Liver (tissue), 9 donors: ENCODE data around the gene CACNA1C. TPM values are rescaled to one million over a fixed set of nuclear protein-coding genes. Genes with fewer than 3 reads are reported as not detected.

ENCODE experiments used
- DNase-seq: peaks from one replicate; pipeline ENCODE4 v3.0.0-alpha.2; 2017; ENCODE audit warnings: low spot score
- H3K27ac ChIP-seq, 2 donors: one replicate each; pipeline ENCODE4 v1.7.0; 2013; ENCODE audit warnings: inconsistent platforms in 2 of 2, low read length in 2 of 2, control low read depth in 1 of 2, low read depth in 1 of 2, mild to moderate bottlenecking in 1 of 2
- H3K27me3 ChIP-seq, 4 donors: one replicate each; pipeline versions ENCODE4 v1.6.1 to v1.7.0; 2013; ENCODE audit warnings: low read length in 3 of 4, inconsistent platforms in 1 of 4, mild to moderate bottlenecking in 1 of 4, moderate library complexity in 1 of 4; ENCODE audit not compliant: control insufficient read depth in 4 of 4, insufficient read depth in 4 of 4
- H3K36me3 ChIP-seq, 4 donors: one replicate each; pipeline versions ENCODE4 v1.6.1 to v1.7.0; 2013; ENCODE audit warnings: low read length in 3 of 4, mild to moderate bottlenecking in 3 of 4, low read depth in 1 of 4, moderate library complexity in 1 of 4; ENCODE audit not compliant: control insufficient read depth in 4 of 4, insufficient read depth in 3 of 4
- H3K4me1 ChIP-seq, 4 donors: one replicate each; pipeline versions ENCODE4 v1.6.1 to v1.7.0; 2013; ENCODE audit warnings: low read length in 3 of 4, mild to moderate bottlenecking in 3 of 4, moderate library complexity in 1 of 4; ENCODE audit not compliant: control insufficient read depth in 4 of 4, insufficient read depth in 4 of 4
- H3K4me3 ChIP-seq, 3 donors: one replicate each; pipeline versions ENCODE4 v1.6.1 to v1.7.0; 2013; ENCODE audit warnings: low read length in 3 of 3, control low read depth in 1 of 3, low read depth in 1 of 3, mild to moderate bottlenecking in 1 of 3
- H3K9ac ChIP-seq, 2 donors: one replicate each; pipeline ENCODE4 v1.7.0; 2013; ENCODE audit warnings: low read length in 2 of 2, mild to moderate bottlenecking in 2 of 2, moderate library complexity in 2 of 2, control low read depth in 1 of 2, low read depth in 1 of 2
- H3K9me3 ChIP-seq, 4 donors: one replicate each; pipeline versions ENCODE4 v1.6.1 to v1.7.0; 2013; ENCODE audit warnings: low read length in 3 of 4; ENCODE audit not compliant: control insufficient read depth in 4 of 4
- ATF3 ChIP-seq: IDR thresholded peaks from 2 replicates; pipeline ENCODE4 v1.6.1; 2016; ENCODE audit warnings: antibody characterized with exemption
- CTCF ChIP-seq: fragments of 150-350 bp; IDR thresholded peaks from 2 replicates; pipeline ENCODE4 v1.5.1; 2017; ENCODE audit warnings: improper control_type of control experiment, low read depth, low read length; ENCODE audit not compliant: missing input control
- EGR1 ChIP-seq, 2 donors: IDR thresholded peaks; 2 replicates each; pipeline ENCODE4 v1.6.1; 2016 to 2018; ENCODE audit warnings: antibody characterized with exemption in 2 of 2, low read depth in 2 of 2
- FOXA1 ChIP-seq: IDR thresholded peaks from 2 replicates; pipeline ENCODE4 v1.6.1; 2016; ENCODE audit warnings: antibody characterized with exemption
- FOXA2 ChIP-seq: IDR thresholded peaks from 2 replicates; pipeline ENCODE4 v1.6.1; 2016; ENCODE audit warnings: antibody characterized with exemption
- GABPA ChIP-seq, 2 donors: IDR thresholded peaks in 1 of 2; conservative IDR thresholded peaks in 1 of 2; 2 replicates each; pipeline ENCODE4 v1.6.1; 2016; ENCODE audit warnings: antibody characterized with exemption in 2 of 2, mild to moderate bottlenecking in 1 of 2, moderate library complexity in 1 of 2
- HNF4A ChIP-seq, 2 donors: conservative IDR thresholded peaks; 2 replicates each; pipeline ENCODE4 v1.6.1; 2016; ENCODE audit warnings: antibody characterized with exemption in 2 of 2, mild to moderate bottlenecking in 2 of 2
- HNF4G ChIP-seq: IDR thresholded peaks from 2 replicates; pipeline ENCODE4 v1.6.1; 2016; ENCODE audit warnings: antibody characterized with exemption
- JUND ChIP-seq, 2 donors: IDR thresholded peaks; 2 replicates each; pipeline ENCODE4 v1.6.1; 2016; ENCODE audit warnings: antibody characterized with exemption in 2 of 2
- NR2F2 ChIP-seq: IDR thresholded peaks from 2 replicates; pipeline ENCODE4 v1.6.1; 2016; ENCODE audit warnings: antibody characterized with exemption
- RAD21 ChIP-seq, 2 donors: IDR thresholded peaks; 2 replicates each; pipeline ENCODE4 v1.6.1; 2016; ENCODE audit warnings: antibody characterized with exemption in 2 of 2, mild to moderate bottlenecking in 2 of 2
- RXRA ChIP-seq, 2 donors: IDR thresholded peaks; 2 replicates each; pipeline ENCODE4 v1.6.1; 2017 to 2018; ENCODE audit warnings: antibody characterized with exemption in 2 of 2, mild to moderate bottlenecking in 1 of 2
- SP1 ChIP-seq: IDR thresholded peaks from 2 replicates; pipeline ENCODE4 v1.6.1; 2018; ENCODE audit warnings: antibody characterized with exemption, mild to moderate bottlenecking
- TAF1 ChIP-seq: conservative IDR thresholded peaks from 2 replicates; pipeline ENCODE4 v1.6.1; 2016; ENCODE audit warnings: antibody characterized with exemption, mild to moderate bottlenecking
- YY1 ChIP-seq: IDR thresholded peaks from 2 replicates; pipeline ENCODE4 v1.6.1; 2016; ENCODE audit warnings: antibody characterized with exemption, mild to moderate bottlenecking
- WGBS: extraction: QIAGEN DNeasy Blood & Tissue Kit; methylation state at CpG from one replicate; pipeline ENCODE4 v1.1.7; 2013; 5-methylcytosine and 5-hydroxymethylcytosine counted together
- polyA plus RNA-seq, 2 donors: library from polyadenylated mRNA; stranded (reverse) in 1 of 2; unstranded in 1 of 2; fragments of 200-250 nt in 1 of 2; fragments of >200 nt in 1 of 2; fragmentation: Nextera tagmentation in 1 of 2; extraction: Ambion mirVana in 1 of 2; gene quantifications; one replicate each; pipeline versions ENCODE4 v1.2.1 to v1.2.3, GENCODE V29; 2013 to 2015
- total RNA-seq, 2 donors: library from RNA; depleted of rRNA; stranded (reverse); fragments of >200 nt; gene quantifications; one replicate each; pipeline ENCODE4 v1.2.3, GENCODE V29; 2014
- TF ChIP-seq, protein P1 (sequence below): IDR thresholded peaks from 2 replicates; pipeline ENCODE4 v1.6.1; 2016; ENCODE audit warnings: antibody characterized with exemption
- TF ChIP-seq, protein P2 (sequence below): IDR thresholded peaks from 2 replicates; pipeline ENCODE4 v1.6.1; 2016; ENCODE audit warnings: antibody characterized with exemption, mild to moderate bottlenecking
- TF ChIP-seq, protein P3 (sequence below): IDR thresholded peaks from 2 replicates; pipeline ENCODE4 v1.6.1; 2016; ENCODE audit warnings: antibody characterized with exemption
- donor health status: healthy.
- donor health status: healthy.
- donor health status: healthy.
- donor health status: healthy.
- donor health status: healthy.

Gene CACNA1C
- total and polyA plus RNA-seq, 4 donors = 0.23 to 1.9 (median 0.41) TPM

- Histone ChIP-seq H3K9ac (no peak overlapping the region), H3K9me3 (no peaks in the 10 kb centered on the region), H3K36me3 (no peaks in the 10 kb centered on the region), H3K27ac (no peak overlapping the region), H3K27me3 (no peaks in the 10 kb centered on the region), H3K4me1 (no peaks in the 10 kb centered on the region), H3K4me3 (no peak overlapping the region)
- TF ChIP-seq SP1 = no peak
- TF ChIP-seq EGR1 (IDR thresholded peaks at IDR 0.05; ENCODE audit: low read depth in 2 of 2) = no peak
- TF ChIP-seq, protein P1, sequence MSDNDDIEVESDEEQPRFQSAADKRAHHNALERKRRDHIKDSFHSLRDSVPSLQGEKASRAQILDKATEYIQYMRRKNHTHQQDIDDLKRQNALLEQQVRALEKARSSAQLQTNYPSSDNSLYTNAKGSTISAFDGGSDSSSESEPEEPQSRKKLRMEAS = no peak
- no peak for TF ChIP-seq ATF3
- no peak for TF ChIP-seq YY1
- TF ChIP-seq FOXA1 = no peak
- no peak for TF ChIP-seq RXRA (IDR thresholded peaks at IDR 0.05)
- no peak for TF ChIP-seq HNF4A (conservative IDR thresholded peaks at IDR 0.05)
- no peak for TF ChIP-seq TAF1
- TF ChIP-seq NR2F2 = no peak
- no peak for TF ChIP-seq JUND (IDR thresholded peaks at IDR 0.05)
- no peak for TF ChIP-seq FOXA2
- TF ChIP-seq GABPA (IDR thresholded peaks at IDR 0.05 in 1 of 2, conservative IDR thresholded peaks at IDR 0.05 in 1 of 2) = no peak
- TF ChIP-seq, protein P2, sequence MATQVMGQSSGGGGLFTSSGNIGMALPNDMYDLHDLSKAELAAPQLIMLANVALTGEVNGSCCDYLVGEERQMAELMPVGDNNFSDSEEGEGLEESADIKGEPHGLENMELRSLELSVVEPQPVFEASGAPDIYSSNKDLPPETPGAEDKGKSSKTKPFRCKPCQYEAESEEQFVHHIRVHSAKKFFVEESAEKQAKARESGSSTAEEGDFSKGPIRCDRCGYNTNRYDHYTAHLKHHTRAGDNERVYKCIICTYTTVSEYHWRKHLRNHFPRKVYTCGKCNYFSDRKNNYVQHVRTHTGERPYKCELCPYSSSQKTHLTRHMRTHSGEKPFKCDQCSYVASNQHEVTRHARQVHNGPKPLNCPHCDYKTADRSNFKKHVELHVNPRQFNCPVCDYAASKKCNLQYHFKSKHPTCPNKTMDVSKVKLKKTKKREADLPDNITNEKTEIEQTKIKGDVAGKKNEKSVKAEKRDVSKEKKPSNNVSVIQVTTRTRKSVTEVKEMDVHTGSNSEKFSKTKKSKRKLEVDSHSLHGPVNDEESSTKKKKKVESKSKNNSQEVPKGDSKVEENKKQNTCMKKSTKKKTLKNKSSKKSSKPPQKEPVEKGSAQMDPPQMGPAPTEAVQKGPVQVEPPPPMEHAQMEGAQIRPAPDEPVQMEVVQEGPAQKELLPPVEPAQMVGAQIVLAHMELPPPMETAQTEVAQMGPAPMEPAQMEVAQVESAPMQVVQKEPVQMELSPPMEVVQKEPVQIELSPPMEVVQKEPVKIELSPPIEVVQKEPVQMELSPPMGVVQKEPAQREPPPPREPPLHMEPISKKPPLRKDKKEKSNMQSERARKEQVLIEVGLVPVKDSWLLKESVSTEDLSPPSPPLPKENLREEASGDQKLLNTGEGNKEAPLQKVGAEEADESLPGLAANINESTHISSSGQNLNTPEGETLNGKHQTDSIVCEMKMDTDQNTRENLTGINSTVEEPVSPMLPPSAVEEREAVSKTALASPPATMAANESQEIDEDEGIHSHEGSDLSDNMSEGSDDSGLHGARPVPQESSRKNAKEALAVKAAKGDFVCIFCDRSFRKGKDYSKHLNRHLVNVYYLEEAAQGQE = no peak
- TF ChIP-seq, protein P3, sequence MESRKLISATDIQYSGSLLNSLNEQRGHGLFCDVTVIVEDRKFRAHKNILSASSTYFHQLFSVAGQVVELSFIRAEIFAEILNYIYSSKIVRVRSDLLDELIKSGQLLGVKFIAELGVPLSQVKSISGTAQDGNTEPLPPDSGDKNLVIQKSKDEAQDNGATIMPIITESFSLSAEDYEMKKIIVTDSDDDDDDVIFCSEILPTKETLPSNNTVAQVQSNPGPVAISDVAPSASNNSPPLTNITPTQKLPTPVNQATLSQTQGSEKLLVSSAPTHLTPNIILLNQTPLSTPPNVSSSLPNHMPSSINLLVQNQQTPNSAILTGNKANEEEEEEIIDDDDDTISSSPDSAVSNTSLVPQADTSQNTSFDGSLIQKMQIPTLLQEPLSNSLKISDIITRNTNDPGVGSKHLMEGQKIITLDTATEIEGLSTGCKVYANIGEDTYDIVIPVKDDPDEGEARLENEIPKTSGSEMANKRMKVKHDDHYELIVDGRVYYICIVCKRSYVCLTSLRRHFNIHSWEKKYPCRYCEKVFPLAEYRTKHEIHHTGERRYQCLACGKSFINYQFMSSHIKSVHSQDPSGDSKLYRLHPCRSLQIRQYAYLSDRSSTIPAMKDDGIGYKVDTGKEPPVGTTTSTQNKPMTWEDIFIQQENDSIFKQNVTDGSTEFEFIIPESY = no peak
- TF ChIP-seq CTCF = no peak
- TF ChIP-seq HNF4G = no peak
- TF ChIP-seq RAD21 (IDR thresholded peaks at IDR 0.05) = no peak
- no peak for DNase-seq
- WGBS = 94% methylated on average over 18 of the region's 18 CpGs
Observed at GRCh38 chr12:2673966-2674810, 621.4 kb downstream of the CACNA1C start.
